IMR-90 (cell line): ENCODE measurements around the gene TECPR2. TPM values are rescaled to one million over a fixed set of nuclear protein-coding genes. Genes with fewer than 3 reads are reported as not detected.
A peak's percentile ranks its signal among the peaks of the same experiment; 100 is the strongest.

Experiments used
- ATAC-seq: fragments of 200-7000 bp; cut with Tn5 transposase; 2 replicates; pipeline ENCODE4 v1.9.1; 2020; ENCODE audit warnings: low read depth, mild to moderate bottlenecking, moderate library complexity
- BruUV-seq: library from RNA; stranded (reverse); fragments of 400-500 nt; replicated peaks from 2 replicates; lab custom pipeline; 2021; lab: Mats Ljungman, UMichigan
- CTCF ChIA-PET: fragments of 300-600 bp; formaldehyde crosslinking; extraction: SDS; loops from one replicate; lab custom pipeline; 2021; ENCODE audit warnings: antibody characterized with exemption; lab: Yijun Ruan, JAX
- POLR2A ChIA-PET: fragments of 300-600 bp; sonication (Branson Sonifier 250); formaldehyde crosslinking; loops from one replicate; lab custom pipeline; 2022; ENCODE audit warnings: antibody characterized with exemption; ENCODE audit not compliant: unreplicated experiment; lab: Charles Lee
- DNase-seq: peaks from one replicate; pipeline ENCODE4 v3.0.0; 2013
- H2AFZ ChIP-seq: replicated peaks from 2 replicates; pipeline ENCODE3; 2013; ENCODE audit warnings: low read length, mild to moderate bottlenecking; ENCODE audit not compliant: poor library complexity
- H2AK5ac ChIP-seq: 2 replicates; pipeline ENCODE4 v1.6.1; 2013; ENCODE audit warnings: low read depth, low read length, inconsistent platforms
- H2AK9ac ChIP-seq: replicated peaks from 2 replicates; pipeline ENCODE3; 2013; ENCODE audit warnings: mild to moderate bottlenecking, low read depth, low read length, moderate library complexity; ENCODE audit not compliant: poor library complexity
- H2BK120ac ChIP-seq: 2 replicates; pipeline ENCODE4 v1.6.1; 2013; ENCODE audit warnings: low read depth, low read length, inconsistent platforms
- H2BK15ac ChIP-seq: 3 replicates; pipeline ENCODE4 v1.6.1; 2013; ENCODE audit warnings: low read depth, low read length, inconsistent platforms
- H2BK20ac ChIP-seq: 2 replicates; pipeline ENCODE4 v1.6.1; 2013; ENCODE audit warnings: low read depth, mild to moderate bottlenecking, inconsistent platforms, low read length, moderate library complexity
- H2BK5ac ChIP-seq: 2 replicates; pipeline ENCODE4 v1.6.1; 2013; ENCODE audit warnings: mild to moderate bottlenecking, low read depth, low read length, inconsistent platforms; ENCODE audit not compliant: poor library complexity, severe bottlenecking
- H3K14ac ChIP-seq: replicated peaks from 2 replicates; pipeline ENCODE4 v1.6.1; 2013; ENCODE audit warnings: low read depth, low read length, inconsistent platforms
- H3K18ac ChIP-seq: 2 replicates; pipeline ENCODE4 v1.6.1; 2013; ENCODE audit warnings: low read depth, low read length, control low read depth
- H3K23ac ChIP-seq: 2 replicates; pipeline ENCODE4 v1.6.1; 2013; ENCODE audit warnings: low read depth, low read length, inconsistent platforms
- H3K27ac ChIP-seq: 2 replicates; pipeline ENCODE4 v1.5.1; 2013; ENCODE audit warnings: mild to moderate bottlenecking, control low read depth, low read length; ENCODE audit not compliant: insufficient read depth
- H3K27me3 ChIP-seq: 2 replicates; pipeline ENCODE4 v1.6.1; 2013; ENCODE audit warnings: low read length; ENCODE audit not compliant: control insufficient read depth, insufficient read depth
- H3K36me3 ChIP-seq: 2 replicates; pipeline ENCODE4 v1.6.1; 2013; ENCODE audit warnings: low read length, mixed read lengths; ENCODE audit not compliant: control insufficient read depth, insufficient read depth
- H3K4ac ChIP-seq: 2 replicates; pipeline ENCODE4 v1.6.1; 2013; ENCODE audit warnings: low read depth, low read length, inconsistent platforms
- H3K4me1 ChIP-seq: 2 replicates; pipeline ENCODE4 v1.6.1; 2013; ENCODE audit warnings: low read length, mixed read lengths; ENCODE audit not compliant: control insufficient read depth, insufficient read depth
- H3K4me2 ChIP-seq: 2 replicates; pipeline ENCODE4 v1.6.1; 2013; ENCODE audit warnings: low read depth, mild to moderate bottlenecking, control low read depth, low read length, moderate library complexity
- H3K4me3 ChIP-seq: 2 replicates; pipeline ENCODE4 v1.5.1; 2013; ENCODE audit warnings: low read depth, mild to moderate bottlenecking, control low read depth, low read length, moderate library complexity; ENCODE audit not compliant: insufficient read depth
- H3K56ac ChIP-seq: 2 replicates; pipeline ENCODE4 v1.6.1; 2013; ENCODE audit warnings: low read length, inconsistent platforms; ENCODE audit not compliant: insufficient read depth; ENCODE audit errors: extremely low read depth
- H3K79me1 ChIP-seq, 2 experiments: 2 replicates each; pipeline ENCODE4 v1.6.1; 2013; ENCODE audit warnings: low read length in 2 of 2, inconsistent platforms in 1 of 2, low read depth in 1 of 2
- H3K9ac ChIP-seq: 2 replicates; pipeline ENCODE4 v1.6.1; 2013; ENCODE audit warnings: low read depth, low read length, control low read depth
- H3K9me1 ChIP-seq: 2 replicates; pipeline ENCODE4 v1.6.1; 2013; ENCODE audit warnings: low read length, inconsistent platforms; ENCODE audit not compliant: insufficient read depth
- H3K9me3 ChIP-seq: 2 replicates; pipeline ENCODE4 v1.6.1; 2013; ENCODE audit warnings: low read length; ENCODE audit not compliant: control insufficient read depth, insufficient read depth
- H4K20me1 ChIP-seq: 2 replicates; pipeline ENCODE4 v1.6.1; 2013; ENCODE audit warnings: low read length, inconsistent platforms; ENCODE audit not compliant: insufficient read depth
- H4K5ac ChIP-seq: 2 replicates; pipeline ENCODE4 v1.6.1; 2013; ENCODE audit warnings: mild to moderate bottlenecking, low read depth, low read length, control low read depth
- H4K8ac ChIP-seq, 2 experiments: 2 replicates each; pipeline ENCODE4 v1.6.1; 2013; ENCODE audit warnings: low read depth in 2 of 2, low read length in 2 of 2, control low read depth in 1 of 2, inconsistent platforms in 1 of 2
- H4K91ac ChIP-seq: 2 replicates; pipeline ENCODE4 v1.6.1; 2013; ENCODE audit warnings: low read depth, low read length, inconsistent platforms; ENCODE audit not compliant: insufficient read depth
- BHLHE40 ChIP-seq: fragments of 150-350 bp; IDR thresholded peaks from 2 replicates; pipeline ENCODE4 v1.6.1; 2016; ENCODE audit warnings: mild to moderate bottlenecking, low read depth, low read length
- CEBPB ChIP-seq: IDR thresholded peaks from 2 replicates; pipeline ENCODE4 v1.6.1; 2012; ENCODE audit warnings: low read depth, low read length, improper control_type of control experiment
- WGBS, 2 experiments: methylation state at CpG; one replicate each; pipeline versions ENCODE4 v1.1.5 to v1.1.7; 2013; ENCODE audit warnings: missing lambda C conversion rate in 2 of 2; ENCODE audit not compliant: insufficient read length in 1 of 2; ENCODE audit errors: extremely low coverage in 2 of 2; 5-methylcytosine and 5-hydroxymethylcytosine counted together
- dilution Hi-C: fragments of 300-500 bp; cut with HindIII; formaldehyde crosslinking; loops from one replicate; pipeline ENCODE4 v1.14.3; 2018; ENCODE audit warnings: low sequenced_read_pairs; ENCODE audit not compliant: unreplicated experiment
- in situ Hi-C: fragments of 300-500 bp; cut with MboI; formaldehyde crosslinking; loops from 3 replicates; pipeline ENCODE4 v1.14.3; 2019; ENCODE audit warnings: low sequenced_read_pairs, inconsistent platforms, mixed read lengths
- intact Hi-C: fragments of 100-400 bp; cut with micrococcal nuclease; formaldehyde crosslinking; loops from 2 replicates; pipeline ENCODE4 v1.10.0; 2022
- polyA plus RNA-seq, 3 experiments: library from polyadenylated mRNA; depleted of rRNA; stranded (reverse); fragments of >200 nt; gene quantifications; 2 replicates each; pipeline ENCODE4 v1.2.3, GENCODE V29; 2012; ENCODE audit warnings: low replicate concordance in 1 of 3
- total RNA-seq: library from RNA; depleted of rRNA; stranded (reverse); fragments of >200 nt; gene quantifications from 2 replicates; pipeline ENCODE4 v1.2.3, GENCODE V29; 2012

The TECPR2 gene
- total and polyA plus RNA-seq, 2 of the 4 experiments (the other 2 are of a cell fraction): 9.5 to 11.7 TPM

- intact Hi-C loops: no loop called here
- peaks cover 10% of the 10 kb centered on the region for H3K4me1 ChIP-seq
Measured at GRCh38 chr14:102512793-102513300, 150.1 kb downstream of the TECPR2 start.

More at GRCh38 chr14:102512793-102513300, 150.1 kb downstream of the TECPR2 start:
- no peak overlapping the region for H3K4ac ChIP-seq
- no peaks in the 10 kb centered on the region for H3K36me3 ChIP-seq
- H3K18ac ChIP-seq: no peak overlapping the region
- no peak overlapping the region for H3K56ac ChIP-seq
- no peak overlapping the region for H2BK20ac ChIP-seq
- H3K4me2 ChIP-seq: no peak overlapping the region
- in situ Hi-C loops (no loop called here), dilution Hi-C loops (no loop called here)
- no peak overlapping the region for H2AFZ ChIP-seq
- H3K14ac ChIP-seq: no peak overlapping the region
- 76% methylated on average over 9 of the region's 11 CpGs; no CpG with 5 or more reads in 1 of the 2 experiments for WGBS, 2 experiments
- H4K8ac ChIP-seq: no peak overlapping the region
- H2BK15ac ChIP-seq: no peak overlapping the region
- H3K79me1 ChIP-seq: peaks cover 11 to 12% of the 10 kb centered on the region in 2 experiments; a peak in 3 of 4 replicates
- H2AK5ac ChIP-seq: no peak overlapping the region
- peaks cover 6% of the 10 kb centered on the region; the same call in 1 of the 2 replicates for H3K9me1 ChIP-seq
- ATAC-seq: no peak
- H2AK9ac ChIP-seq: peak overlapping the region; percentile 28
- no peak overlapping the region for H3K27ac ChIP-seq
- DNase-seq: no peak
- no peak overlapping the region for H3K4me3 ChIP-seq
- H4K20me1 ChIP-seq: no peaks in the 10 kb centered on the region
- H3K23ac ChIP-seq: no peak overlapping the region
- no peak overlapping the region for H4K91ac ChIP-seq
- H3K9ac ChIP-seq: no peak overlapping the region
- H4K5ac ChIP-seq: no peak overlapping the region
- ChIA-PET POLR2A (no interaction called here), CTCF (no interaction called here)
- TF ChIP-seq CEBPB (no peak), BHLHE40 (no peak)
- no peak overlapping the region for H2BK120ac ChIP-seq
- BruUV-seq: no TSS peak
- H3K9me3 ChIP-seq: no peaks in the 10 kb centered on the region
- no peaks in the 10 kb centered on the region for H3K27me3 ChIP-seq
- no peak overlapping the region for H2BK5ac ChIP-seq
